Omental fat pad (tissue), 4 donors: ENCODE measurements around the gene CCDC87. TPM values are rescaled to one million over a fixed set of nuclear protein-coding genes. Genes with fewer than 3 reads are reported as not detected.

ENCODE experiments used
- ATAC-seq: fragments of 150-250 bp; one replicate; pipeline ENCODE4 v1.9.1; 2016; ENCODE audit warnings: mild to moderate bottlenecking, moderate library complexity; ENCODE audit not compliant: low FRiP score
- DNase-seq: peaks from one replicate; pipeline ENCODE4 v3.0.0-alpha.2; 2019; ENCODE audit warnings: low spot score
- CTCF ChIP-seq, 3 donors: fragments of 450-650 bp; IDR thresholded peaks; one replicate each; pipeline ENCODE4 v1.5.1; 2016 to 2017; ENCODE audit warnings: antibody characterized with exemption in 3 of 3, mild to moderate bottlenecking in 3 of 3, moderate library complexity in 2 of 3
- total RNA-seq, 4 donors: library from RNA; depleted of rRNA; stranded (reverse); fragments of >200 nt; gene quantifications; one replicate each; pipeline ENCODE4 v1.1.0, GENCODE V29; 2016

CCDC87 gene
- total RNA-seq, 4 donors from 2014 or later, result 0.19 to 0.28 TPM; not detected in 2

GRCh38 chr11:66554602-66555001, 38.3 kb downstream of the CCDC87 start:
- DNase-seq, result no peak
- ATAC-seq, result no peak
- no peak for TF ChIP-seq CTCF (IDR thresholded peaks at IDR 0.05)

- TF ChIP-seq CTCF (IDR thresholded peaks at IDR 0.05), result no peak
- DNase-seq (no peak), ATAC-seq (no peak)
Observed at GRCh38 chr11:66550887-66551286, 42.0 kb downstream of the CCDC87 start.

GRCh38 chr11:66549696-66550095, 43.2 kb downstream of the CCDC87 start:
- no peak for ATAC-seq
- DNase-seq, result no peak
- TF ChIP-seq CTCF (IDR thresholded peaks at IDR 0.05), result no peak

GRCh38 chr11:66548774-66549630, 43.9 kb downstream of the CCDC87 start:
- no peak for ATAC-seq
- no peak for TF ChIP-seq CTCF (IDR thresholded peaks at IDR 0.05)

GRCh38 chr11:66548041-66548440, 44.8 kb downstream of the CCDC87 start:
- TF ChIP-seq CTCF (IDR thresholded peaks at IDR 0.05), result no peak
- DNase-seq, result no peak
- no peak for ATAC-seq

More at GRCh38 chr11:66548774-66549630, 43.9 kb downstream of the CCDC87 start:
- no peak for DNase-seq

GRCh38 chr11:66547662-66548009, 45.2 kb downstream of the CCDC87 start:
- TF ChIP-seq CTCF (IDR thresholded peaks at IDR 0.05), result no peak
- no peak for DNase-seq
- ATAC-seq, result no peak
